Tibial nerve (tissue), 4 donors: ENCODE measurements around the gene ZSWIM8.

Source experiments
- EP300 ChIP-seq, 2 donors: sonication (generic); formaldehyde crosslinking; IDR thresholded peaks; one replicate each; pipeline ENCODE4 v1.6.1; 2017; ENCODE audit warnings: antibody characterized with exemption in 2 of 2, mild to moderate bottlenecking in 1 of 2
- POLR2A ChIP-seq, 2 donors: fragments of 450-650 bp; IDR thresholded peaks; one replicate each; pipeline ENCODE4 v1.6.1; 2017; ENCODE audit warnings: antibody characterized with exemption in 2 of 2, mild to moderate bottlenecking in 2 of 2, moderate library complexity in 2 of 2
- TF ChIP-seq, protein P1 (sequence below), 5 experiments: fragments of 200-600 bp in 3 of 5; fragments of 450-650 bp in 2 of 5; sonication (generic) in 3 of 5; IDR thresholded peaks; one replicate each; pipeline ENCODE4 v1.5.1; 2016 to 2019; ENCODE audit warnings: antibody characterized with exemption in 5 of 5, mild to moderate bottlenecking in 3 of 5, moderate library complexity in 2 of 5

GRCh38 chr10:73838008-73838567, 52.7 kb downstream of the ZSWIM8 start:
- TF ChIP-seq, protein P1, sequence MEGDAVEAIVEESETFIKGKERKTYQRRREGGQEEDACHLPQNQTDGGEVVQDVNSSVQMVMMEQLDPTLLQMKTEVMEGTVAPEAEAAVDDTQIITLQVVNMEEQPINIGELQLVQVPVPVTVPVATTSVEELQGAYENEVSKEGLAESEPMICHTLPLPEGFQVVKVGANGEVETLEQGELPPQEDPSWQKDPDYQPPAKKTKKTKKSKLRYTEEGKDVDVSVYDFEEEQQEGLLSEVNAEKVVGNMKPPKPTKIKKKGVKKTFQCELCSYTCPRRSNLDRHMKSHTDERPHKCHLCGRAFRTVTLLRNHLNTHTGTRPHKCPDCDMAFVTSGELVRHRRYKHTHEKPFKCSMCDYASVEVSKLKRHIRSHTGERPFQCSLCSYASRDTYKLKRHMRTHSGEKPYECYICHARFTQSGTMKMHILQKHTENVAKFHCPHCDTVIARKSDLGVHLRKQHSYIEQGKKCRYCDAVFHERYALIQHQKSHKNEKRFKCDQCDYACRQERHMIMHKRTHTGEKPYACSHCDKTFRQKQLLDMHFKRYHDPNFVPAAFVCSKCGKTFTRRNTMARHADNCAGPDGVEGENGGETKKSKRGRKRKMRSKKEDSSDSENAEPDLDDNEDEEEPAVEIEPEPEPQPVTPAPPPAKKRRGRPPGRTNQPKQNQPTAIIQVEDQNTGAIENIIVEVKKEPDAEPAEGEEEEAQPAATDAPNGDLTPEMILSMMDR (IDR thresholded peaks at IDR 0.05) = no peak
- TF ChIP-seq POLR2A (IDR thresholded peaks at IDR 0.05) = no peak
- no peak for TF ChIP-seq EP300 (IDR thresholded peaks at IDR 0.05)
